ENCODE results near the gene CCDC183.

GRCh38 chr9:136846376-136847087 lies 50.4 kb downstream of the CCDC183 start:
- no peak for TF ChIP-seq CTCF (IDR thresholded peaks at IDR 0.05; ENCODE audit: low read depth, low read length, missing input control)
- TF ChIP-seq SP1 (IDR thresholded peaks at IDR 0.05), result no peak
- TF ChIP-seq RAD21 (IDR thresholded peaks at IDR 0.05), result no peak
- no peak for TF ChIP-seq REST (IDR thresholded peaks at IDR 0.05)
- no peak for TF ChIP-seq HNF4G (IDR thresholded peaks at IDR 0.05)
- no peak for TF ChIP-seq ZBTB33 (IDR thresholded peaks at IDR 0.05)
- TF ChIP-seq TAF1 (conservative IDR thresholded peaks at IDR 0.05), result no peak
- TF ChIP-seq EGR1 (IDR thresholded peaks at IDR 0.05; ENCODE audit: low read depth in 2 of 2), result no peak
- TF ChIP-seq MAX (IDR thresholded peaks at IDR 0.05), result no peak
- TF ChIP-seq JUND (IDR thresholded peaks at IDR 0.05), result no peak
- no peak for TF ChIP-seq YY1 (IDR thresholded peaks at IDR 0.05)
- TF ChIP-seq GABPA (IDR thresholded peaks at IDR 0.05 in 1 of 2, conservative IDR thresholded peaks at IDR 0.05 in 1 of 2), result no peak
